Right renal pelvis (tissue), 4 donors: Measurements from ENCODE around the gene P2RX7. TPM values are rescaled to one million over a fixed set of nuclear protein-coding genes. Genes with fewer than 3 reads are reported as not detected.

Source experiments
- DNase-seq, 4 donors: peaks; one replicate each; pipeline ENCODE4 v3.0.0-alpha.2; 2013; ENCODE audit warnings: low read depth in 4 of 4, low spot score in 3 of 4, missing footprints in 1 of 4
- polyA plus RNA-seq, 4 donors: library from polyadenylated mRNA; unstranded; fragments of 120-200 nt; gene quantifications; one replicate each; pipeline ENCODE4 v1.2.1, GENCODE V29; 2013; ENCODE audit not compliant: insufficient read length in 4 of 4

The P2RX7 gene
- under 1 TPM; 0.71 to 0.99 (median 0.85) TPM for polyA plus RNA-seq

DNA sequence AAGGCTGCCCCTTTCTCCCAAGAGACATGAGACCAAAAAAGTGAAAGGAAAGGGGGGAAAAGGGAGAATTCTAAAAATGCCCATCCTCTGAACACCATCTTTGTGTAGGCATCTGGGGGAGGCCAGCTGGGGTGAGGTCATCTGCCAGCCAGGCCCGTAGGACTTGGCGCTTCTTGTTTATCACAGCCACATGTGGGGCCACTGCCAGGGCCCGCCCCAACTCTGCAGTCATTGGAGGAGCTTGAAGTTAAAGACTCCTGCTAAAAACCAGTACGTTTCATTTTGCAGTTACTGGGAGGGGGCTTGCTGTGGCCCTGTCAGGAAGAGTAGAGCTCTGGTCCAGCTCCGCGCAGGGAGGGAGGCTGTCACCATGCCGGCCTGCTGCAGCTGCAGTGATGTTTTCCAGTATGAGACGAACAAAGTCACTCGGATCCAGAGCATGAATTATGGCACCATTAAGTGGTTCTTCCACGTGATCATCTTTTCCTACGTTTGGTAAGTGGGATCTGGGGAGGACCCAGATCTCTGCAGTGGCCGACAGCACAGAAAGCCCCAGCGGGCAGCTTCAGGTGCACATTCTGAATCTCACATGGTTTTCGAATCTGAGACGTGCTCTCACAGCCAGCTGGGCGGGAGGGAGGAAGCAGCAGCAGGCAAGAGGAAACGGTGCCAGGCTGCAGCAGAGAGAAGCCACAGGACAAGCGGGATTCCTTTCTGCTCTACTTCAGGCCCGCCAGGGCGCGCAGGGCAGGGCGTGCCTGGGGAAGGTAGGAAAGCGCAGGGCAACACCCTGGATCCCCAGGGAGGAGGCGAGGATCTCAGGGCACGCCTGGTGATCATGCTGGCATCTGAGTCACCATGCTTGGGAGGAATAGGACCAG is at the start of gene P2RX7:
Gene P2RX7, plus strand, starts transcription at position 276 of the 881 bp plus-strand sequence. Its CDS starts 95 bp downstream, at position 371.
- peak in 2 of 4 donors; percentile 12 to 15 for DNase-seq

GRCh38 chr12:121084229-121084628 is 48.4 kb upstream of the P2RX7 start:
- no peak for DNase-seq

- DNase-seq = no peak
Measured at GRCh38 chr12:121085069-121085468, 47.6 kb upstream of the P2RX7 start.

- DNase-seq = no peak
Measured at GRCh38 chr12:121085506-121086353, 46.9 kb upstream of the P2RX7 start.

- no peak for DNase-seq
Measured at GRCh38 chr12:121086781-121087295, 45.8 kb upstream of the P2RX7 start.

- DNase-seq = no peak
Measured at GRCh38 chr12:121087467-121088194, 45.0 kb upstream of the P2RX7 start.

DNA sequence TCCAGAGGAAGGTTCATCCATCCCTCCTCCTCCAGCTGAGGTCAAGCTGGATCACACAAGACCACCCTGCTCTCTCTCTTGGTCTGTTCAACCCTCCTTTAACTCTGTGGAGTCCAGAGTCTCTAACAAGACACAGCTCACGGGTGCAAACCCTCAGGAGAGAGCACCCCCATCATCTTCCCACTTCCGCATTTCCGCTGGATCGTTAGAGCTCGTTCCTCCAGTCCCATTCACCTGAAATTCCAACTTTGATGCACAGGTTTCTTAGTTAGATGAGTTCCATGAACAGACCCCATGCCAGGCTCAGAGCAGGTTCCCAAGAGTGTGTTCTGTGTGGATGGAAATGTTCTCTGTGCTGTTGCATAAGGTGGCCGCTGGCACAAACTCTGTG is 44.5 kb upstream of the P2RX7 start:
- no peak for DNase-seq

DNA sequence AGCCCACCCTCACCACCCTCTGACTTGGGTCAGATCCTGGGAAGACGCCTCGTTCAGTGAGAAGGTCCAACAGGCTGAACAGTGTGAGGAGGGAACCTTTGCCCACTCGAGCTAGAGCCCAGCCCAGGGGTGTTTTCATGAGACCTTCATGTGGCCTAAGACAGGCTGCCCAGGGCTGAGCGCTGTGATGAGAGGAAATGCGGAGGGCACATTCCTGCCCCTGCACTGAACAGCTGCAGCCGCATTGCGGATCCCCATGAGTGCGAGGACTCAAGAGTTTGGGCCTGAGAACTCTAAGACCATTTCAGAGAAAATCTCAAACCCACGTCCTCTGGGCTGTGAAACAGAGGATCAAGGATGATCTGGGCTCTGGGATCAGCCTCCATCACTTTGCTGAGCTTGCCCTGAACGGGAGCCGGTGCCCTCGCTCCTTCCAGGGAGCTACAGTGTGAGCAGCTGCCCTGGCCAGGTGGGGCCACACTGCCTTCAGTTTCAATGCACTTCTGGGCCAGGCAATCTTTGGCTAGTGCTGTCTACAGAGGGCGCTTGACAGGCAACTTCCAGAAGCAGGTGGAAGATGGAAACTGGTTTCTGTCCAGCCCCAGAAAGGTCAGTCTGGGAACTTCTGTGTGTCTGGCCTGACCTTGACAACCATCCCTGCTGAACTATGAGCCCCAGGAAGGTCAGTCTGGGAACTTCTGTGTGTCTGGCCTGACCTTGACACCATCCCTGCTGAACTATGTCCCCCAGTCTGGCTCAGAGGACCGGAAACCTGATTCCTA is 43.5 kb upstream of the P2RX7 start:
- no peak for DNase-seq

DNA sequence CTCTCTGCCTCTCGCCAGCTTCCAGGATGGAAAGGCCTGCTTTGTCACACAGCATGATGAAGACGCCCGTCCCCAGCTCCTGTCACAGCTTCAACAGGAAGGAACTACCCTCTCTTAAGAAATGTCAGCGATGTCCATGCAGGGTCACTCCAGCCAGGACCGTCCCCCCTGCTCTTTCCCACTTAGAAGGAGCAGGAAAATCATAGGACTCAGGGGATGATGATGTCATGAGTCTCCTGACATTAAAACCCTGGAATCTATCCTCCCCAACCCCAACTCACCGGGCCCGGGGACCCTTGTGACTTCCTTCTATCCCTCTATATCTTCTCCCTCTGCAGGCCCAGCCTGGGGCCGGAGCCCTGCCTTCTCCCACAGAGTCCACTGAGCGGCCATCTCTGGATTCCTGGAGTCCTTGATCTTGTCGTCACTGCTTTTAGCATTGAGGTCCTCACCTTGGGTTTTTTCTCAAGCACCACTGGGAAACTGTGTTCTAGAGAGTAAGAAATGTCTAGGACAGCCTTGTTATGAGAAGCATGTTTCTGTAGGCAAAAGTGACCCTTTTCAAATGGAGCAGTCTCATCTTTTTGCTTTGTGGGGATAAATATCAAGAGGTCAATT is 42.8 kb upstream of the P2RX7 start:
- no peak for DNase-seq

- DNase-seq = no peak
Measured at GRCh38 chr12:121090586-121091514, 41.8 kb upstream of the P2RX7 start.

- no peak for DNase-seq
Measured at GRCh38 chr12:121092034-121092433, 40.6 kb upstream of the P2RX7 start.

DNA sequence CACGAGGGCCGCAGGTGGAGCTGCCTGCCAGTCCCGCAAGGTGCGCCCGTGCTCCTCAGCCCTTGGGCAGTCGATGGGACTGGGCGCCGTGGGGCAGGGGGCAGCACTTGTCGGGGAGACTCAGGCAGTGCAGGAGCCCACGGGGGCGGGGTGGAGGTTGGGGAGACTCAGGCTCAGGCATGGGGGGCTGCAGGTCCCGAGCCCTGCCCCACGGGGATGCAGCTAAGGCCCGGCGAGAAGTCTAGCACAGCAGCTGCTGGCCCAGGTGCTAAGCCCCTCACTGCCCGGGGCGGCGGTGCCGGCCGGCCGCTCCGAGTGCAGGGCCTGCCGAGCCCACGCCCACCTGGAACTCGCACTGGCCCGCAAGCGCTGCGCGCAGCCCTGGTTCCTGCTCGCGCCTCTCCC is 39.2 kb upstream of the P2RX7 start:
- DNase-seq = no peak

DNA sequence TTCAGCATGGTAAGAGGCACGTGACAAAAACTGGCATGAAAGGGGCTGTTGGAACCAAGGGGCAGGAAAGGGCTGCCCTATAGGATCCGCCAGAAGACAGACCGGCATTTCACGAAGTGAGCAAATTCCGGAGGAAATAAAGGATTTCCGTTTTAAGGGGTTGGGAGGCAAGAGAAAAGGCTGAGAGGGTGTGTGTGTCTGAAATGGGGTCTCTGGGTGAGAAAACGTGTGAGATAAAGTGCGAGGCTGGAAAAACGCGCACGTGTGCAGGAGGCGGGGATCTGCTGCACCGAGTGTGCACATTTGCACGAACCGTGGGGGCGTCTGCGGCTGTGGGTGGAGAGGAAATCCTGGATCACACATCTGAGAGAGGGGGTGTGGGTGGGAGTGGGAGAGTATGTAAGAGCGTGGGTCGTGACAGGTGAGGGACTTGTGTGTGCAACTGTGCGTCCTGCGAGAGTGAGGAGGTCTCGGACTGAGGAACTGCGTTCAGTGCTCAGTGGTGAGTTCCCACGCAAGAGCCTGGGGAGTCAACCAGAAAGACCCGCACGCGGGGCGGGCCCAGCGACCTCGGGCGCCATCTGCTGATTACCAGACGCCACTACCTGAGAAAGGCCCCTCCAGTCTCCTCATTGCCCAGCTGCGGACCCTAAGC is 37.0 kb upstream of the P2RX7 start:
- DNase-seq = peak; percentile 25 to 44 (median 36)

DNA sequence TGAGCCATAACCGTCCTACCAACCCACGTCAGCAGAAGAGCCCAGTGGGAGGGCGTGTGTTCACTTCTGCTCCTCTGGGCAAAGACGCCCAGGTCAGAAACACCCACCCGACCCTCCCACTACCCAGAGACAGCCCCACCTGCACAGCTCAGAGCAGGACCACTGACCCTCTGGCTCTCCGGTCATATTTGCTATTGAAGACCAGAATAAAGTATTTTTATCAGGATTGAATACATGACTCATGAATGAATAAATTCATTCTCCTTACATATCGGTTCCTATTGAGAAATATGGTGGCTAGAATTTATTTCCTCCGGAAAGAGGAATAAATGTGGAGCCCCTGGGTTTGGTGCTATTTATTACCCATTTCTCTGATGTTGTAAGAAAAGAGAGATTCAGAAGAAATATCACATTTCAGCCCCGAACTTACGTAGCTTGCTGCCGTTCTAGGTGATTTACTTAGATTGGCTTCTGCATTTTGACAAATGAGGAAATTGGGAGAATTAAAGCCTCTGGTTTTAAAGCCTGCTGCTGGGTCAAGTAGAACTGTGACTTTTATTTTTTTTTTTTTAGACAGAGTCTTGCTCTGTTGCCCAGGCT is 36.4 kb upstream of the P2RX7 start:
- no peak for DNase-seq

DNA sequence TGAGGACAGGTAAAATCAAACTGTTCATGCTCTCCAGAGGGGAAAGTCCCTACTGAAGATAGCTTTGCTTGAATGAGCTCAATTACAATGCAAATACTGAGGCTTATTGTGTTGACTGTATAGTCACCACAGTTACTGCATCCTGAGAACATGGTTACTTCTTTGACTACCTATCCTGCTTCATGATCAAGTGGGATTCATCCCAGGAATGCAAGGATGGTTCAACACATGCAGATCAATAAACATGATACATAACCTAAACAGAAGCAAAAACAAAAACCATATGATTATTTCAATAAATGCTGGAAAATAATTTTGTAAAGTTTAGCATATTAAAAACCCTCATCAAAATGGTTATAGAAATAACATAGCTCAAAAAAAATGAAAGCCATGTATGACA is 32.9 kb upstream of the P2RX7 start:
- DNase-seq = no peak

DNA sequence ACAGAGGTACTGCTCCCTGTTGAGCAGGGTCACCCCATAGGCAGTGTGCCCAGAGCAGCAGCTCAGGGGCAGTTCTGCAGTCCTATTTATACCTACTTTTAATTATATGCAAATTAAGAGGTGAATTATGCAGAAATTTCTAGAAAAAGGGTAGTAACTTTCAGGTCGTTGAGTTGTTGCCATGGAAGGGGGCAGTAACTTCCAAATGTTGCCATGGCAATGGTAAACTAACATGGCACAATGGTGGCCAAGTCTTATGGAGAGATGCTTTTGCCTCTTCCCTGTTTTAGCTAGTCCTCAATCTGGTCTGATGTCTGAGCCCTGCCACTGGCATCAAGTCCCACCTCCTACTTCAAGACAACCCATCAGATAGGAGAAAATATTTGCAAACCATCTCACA is 30.4 kb upstream of the P2RX7 start:
- DNase-seq = no peak

- DNase-seq = no peak
Measured at GRCh38 chr12:121107681-121108080, 25.0 kb upstream of the P2RX7 start.
